AG20443 (cell line): ENCODE data around the gene ASS1.
A peak's percentile ranks its signal among the peaks of the same experiment; 100 is the strongest.

Source experiments
- DNase-seq: peaks from one replicate; pipeline ENCODE4 v3.0.0; 2012; ENCODE audit warnings: low spot score, mixed read lengths

Gene ASS1

DNA sequence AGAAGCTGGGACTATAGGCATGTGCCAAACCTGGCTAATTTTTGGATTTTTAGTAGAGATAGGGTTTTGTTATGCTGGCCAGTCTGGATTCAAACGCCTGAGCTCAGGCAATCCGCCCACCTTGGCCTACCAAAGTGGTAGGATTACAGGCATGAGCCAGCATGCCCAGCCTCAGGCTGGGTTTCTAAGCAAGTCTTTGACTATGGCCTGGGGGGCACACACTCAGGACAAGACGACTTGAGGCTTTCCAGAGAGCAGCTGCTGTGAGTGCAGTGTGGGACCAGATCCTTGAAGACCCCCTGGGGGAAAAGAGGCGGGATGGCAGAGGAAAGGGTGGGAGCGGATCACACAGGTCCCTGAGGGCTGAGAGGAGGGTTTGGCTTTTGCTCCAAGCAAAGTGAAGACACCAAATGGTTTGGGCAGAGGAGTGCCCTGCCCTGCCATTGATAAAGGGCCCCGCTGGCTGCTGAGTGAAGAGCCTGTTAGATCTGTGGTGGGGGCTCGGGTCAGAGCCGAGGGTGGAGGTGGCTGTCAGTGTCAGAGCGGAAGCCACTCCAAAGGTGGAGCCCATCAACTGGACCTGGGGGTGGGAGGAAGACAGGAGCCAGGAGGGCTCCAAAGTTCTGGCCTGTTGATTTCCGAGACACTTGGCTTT is 87.8 kb downstream of the ASS1 start:
- DNase-seq: no peak

DNA sequence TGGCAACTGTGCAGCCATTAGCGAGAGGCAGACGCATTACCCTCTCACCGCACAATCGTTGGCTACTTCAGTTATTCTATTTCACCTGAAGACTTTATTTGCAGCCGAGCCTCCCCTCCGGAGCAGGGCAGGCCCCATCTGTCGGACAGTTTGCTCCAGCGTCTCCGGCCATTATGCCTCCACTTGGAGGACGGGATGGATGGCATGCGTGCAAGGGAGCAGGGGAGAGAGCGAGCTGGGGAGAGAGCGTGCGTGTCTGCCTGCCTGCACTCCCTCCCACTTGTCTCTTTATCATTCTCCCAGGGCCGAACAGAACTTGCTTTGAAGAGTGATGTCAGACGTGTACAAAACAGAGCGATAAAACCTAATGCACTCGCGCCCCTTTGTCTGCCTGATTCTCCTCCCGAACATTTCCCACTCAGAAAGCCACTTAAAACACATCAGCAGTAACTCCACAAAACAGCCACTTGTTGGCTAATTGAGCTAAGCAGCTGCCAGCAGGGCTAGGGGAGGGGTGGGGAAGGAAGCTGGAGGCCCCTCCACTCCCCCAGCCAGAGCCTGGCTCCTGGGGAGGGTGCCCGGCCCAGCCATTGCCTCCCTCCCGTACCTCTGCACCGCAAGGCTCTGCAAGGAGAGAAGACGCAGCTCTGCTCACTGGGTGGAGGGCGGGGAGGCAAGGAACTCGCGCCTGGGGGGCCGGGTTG is 91.2 kb downstream of the ASS1 start:
- peak; percentile 81 for DNase-seq

- no peak for DNase-seq
These were observed 91.9 kb downstream of the ASS1 start for GRCh38 chr9:130536701-130537107.

- DNase-seq: peak; percentile 28
These were observed 92.7 kb downstream of the ASS1 start for GRCh38 chr9:130537346-130538050.

GRCh38 chr9:130539420-130540223 is 94.9 kb downstream of the ASS1 start:
- DNase-seq: peak; percentile 48

GRCh38 chr9:130541533-130541932 is 96.8 kb downstream of the ASS1 start:
- DNase-seq: no peak

- no peak for DNase-seq
These were observed 97.3 kb downstream of the ASS1 start for GRCh38 chr9:130542038-130542437.

DNA sequence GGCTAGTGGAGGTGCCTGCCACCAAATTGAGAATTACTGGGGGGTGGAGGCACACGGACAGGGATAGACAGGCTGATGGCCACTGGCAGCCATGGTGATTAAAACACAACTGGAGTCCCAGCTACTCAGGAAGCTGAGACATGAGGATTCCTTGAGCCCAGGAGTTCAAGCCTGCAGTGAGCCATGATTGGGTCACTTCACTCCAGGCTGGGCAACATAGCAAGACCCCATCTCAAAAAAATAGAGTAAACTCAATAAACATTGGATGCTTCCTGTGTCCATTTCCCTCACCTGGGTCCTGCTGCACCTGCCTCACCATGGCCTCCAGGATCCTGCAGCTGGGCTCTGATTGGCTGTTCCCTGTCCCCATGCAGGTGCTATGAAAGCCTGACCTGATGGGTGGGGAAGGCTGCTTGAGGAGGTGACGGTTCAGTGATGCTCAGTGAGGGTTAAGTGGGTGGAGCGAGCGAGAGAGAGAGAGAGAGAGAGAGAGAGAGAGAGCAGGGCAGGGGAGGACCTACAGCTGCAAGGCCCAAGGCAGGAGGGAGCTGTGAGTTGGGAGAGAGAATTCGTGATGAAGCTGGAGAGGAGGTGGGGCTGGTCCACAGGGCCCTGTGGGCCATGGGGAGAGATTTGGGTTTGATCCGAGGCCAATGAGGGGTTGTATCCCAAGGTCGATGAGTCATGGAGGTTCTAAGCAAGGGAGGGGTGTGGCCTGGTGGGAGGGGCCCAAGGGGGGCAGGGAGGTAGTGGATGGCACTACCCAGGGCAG is 97.9 kb downstream of the ASS1 start:
- peak; percentile 32 for DNase-seq

- no peak for DNase-seq
These were observed 98.6 kb downstream of the ASS1 start for GRCh38 chr9:130543368-130543767.

GRCh38 chr9:130543859-130544258 is 99.1 kb downstream of the ASS1 start:
- DNase-seq: no peak

DNA sequence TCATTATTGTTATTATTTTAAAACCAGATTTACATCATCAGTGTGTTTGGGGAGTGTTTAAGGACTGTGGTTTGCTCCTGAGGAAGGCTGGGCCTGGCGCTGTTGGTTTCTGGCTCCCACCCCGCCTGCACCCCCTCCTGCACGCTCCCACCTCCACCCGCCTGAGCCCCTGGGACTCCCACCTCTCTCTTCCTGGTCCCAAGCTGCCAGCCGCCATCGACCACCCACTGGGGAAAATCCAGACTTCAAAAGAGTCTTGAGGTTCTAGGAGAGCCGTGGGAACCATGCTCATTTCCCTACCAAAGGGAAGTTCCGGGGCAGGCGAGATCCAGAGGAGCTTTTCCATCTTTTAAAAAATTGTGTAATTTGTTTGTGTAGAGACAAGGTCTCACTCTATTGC is 99.6 kb downstream of the ASS1 start:
- DNase-seq: no peak

- no peak for DNase-seq
These were observed 103.3 kb downstream of the ASS1 start for GRCh38 chr9:130548103-130548502.

DNA sequence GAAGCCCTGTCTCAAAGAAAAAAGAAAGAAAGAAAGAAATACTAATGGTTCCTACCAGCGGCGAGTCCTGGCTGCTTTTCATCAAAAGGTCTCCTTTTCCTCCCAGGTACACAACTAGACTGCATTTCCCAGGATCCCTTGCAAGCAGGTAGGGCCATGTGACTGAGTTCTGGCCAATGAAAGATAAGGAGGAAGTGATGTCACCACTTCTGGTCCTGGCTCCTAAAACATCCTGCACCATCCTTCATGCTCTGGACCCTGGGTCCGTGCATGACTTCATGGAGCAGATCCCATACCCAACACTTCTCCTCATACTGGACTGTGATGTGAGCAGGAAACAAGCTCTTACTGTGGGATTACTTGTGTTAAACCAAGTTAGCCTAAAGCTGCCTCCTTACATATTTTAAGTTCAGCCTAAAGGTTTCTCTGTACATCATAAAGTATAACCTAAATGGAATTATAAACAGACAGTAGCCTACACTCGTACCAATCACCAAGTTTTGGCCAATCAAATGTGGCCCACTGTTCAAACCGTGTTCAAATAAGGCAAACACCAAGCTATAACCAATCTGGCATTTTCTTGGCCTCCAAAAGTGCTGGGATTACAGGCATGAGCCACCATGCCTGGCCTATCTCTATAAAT is 104.5 kb downstream of the ASS1 start:
- no peak for DNase-seq
